Calu3 (cell line): ENCODE measurements around the gene LRRFIP1. TPM values are rescaled to one million over a fixed set of nuclear protein-coding genes. Genes with fewer than 3 reads are reported as not detected.
"Not testable (repeated sequence)": the region's sequence is repeated elsewhere in the genome, so short reads cannot be mapped to it uniquely, and the experiment has no call there.

Experiments
- BruUV-seq: library from RNA; stranded (reverse); fragments of 400-500 nt; replicated peaks from 2 replicates; lab custom pipeline; 2021; lab: Mats Ljungman, UMichigan
- CTCF ChIA-PET: fragments of 300-600 bp; sonication (Branson Sonifier 250); formaldehyde crosslinking; loops from one replicate; lab custom pipeline; 2022; ENCODE audit warnings: antibody characterized with exemption; lab: Charles Lee
- DNase-seq: peaks from one replicate; pipeline ENCODE4 v3.0.0; 2022
- H3K27ac Mint-ChIP-seq: one replicate; pipeline ENCODE4 v1.8.0; 2022; ENCODE audit warnings: mixed read lengths; ENCODE audit not compliant: unreplicated experiment
- H3K27me3 Mint-ChIP-seq: one replicate; pipeline ENCODE4 v1.8.0; 2022; ENCODE audit warnings: mixed read lengths; ENCODE audit not compliant: unreplicated experiment
- H3K36me3 Mint-ChIP-seq: one replicate; pipeline ENCODE4 v1.8.0; 2022; ENCODE audit warnings: mild to moderate bottlenecking, moderate library complexity, mixed read lengths; ENCODE audit not compliant: insufficient read depth, unreplicated experiment
- H3K4me1 Mint-ChIP-seq: one replicate; pipeline ENCODE4 v1.8.0; 2022; ENCODE audit warnings: mild to moderate bottlenecking, low read depth, mixed read lengths; ENCODE audit not compliant: unreplicated experiment
- H3K4me3 Mint-ChIP-seq: one replicate; pipeline ENCODE4 v1.8.0; 2022; ENCODE audit warnings: mild to moderate bottlenecking, low read depth, moderate library complexity, mixed read lengths; ENCODE audit not compliant: unreplicated experiment
- H3K9me3 Mint-ChIP-seq: one replicate; pipeline ENCODE4 v1.8.0; 2022; ENCODE audit warnings: low read depth, mixed read lengths; ENCODE audit not compliant: unreplicated experiment
- CTCF ChIP-seq: fragments of 200-600 bp; IDR thresholded peaks from one replicate; pipeline ENCODE4 v1.8.0; 2022; ENCODE audit warnings: antibody characterized with exemption; ENCODE audit not compliant: unreplicated experiment
- intact Hi-C: fragments of 100-400 bp; cut with micrococcal nuclease; formaldehyde crosslinking; loops from one replicate; pipeline ENCODE4 v1.10.0; 2022; ENCODE audit not compliant: unreplicated experiment
- total RNA-seq: library from RNA; stranded (reverse); gene quantifications from 2 replicates; pipeline ENCODE4 v1.2.3, GENCODE V29; 2022

The LRRFIP1 gene
- total RNA-seq, 1 experiment from 2014 or later, result 161 TPM

- Mint-ChIP-seq H3K4me1 (no peaks in the 10 kb centered on the region), H3K27ac (no peak overlapping the region), H3K36me3 (peaks cover 56% of the 10 kb centered on the region), H3K9me3 (no peaks in the 10 kb centered on the region), H3K27me3 (no peaks in the 10 kb centered on the region), H3K4me3 (no peak overlapping the region)
- intact Hi-C loops, result no loop called here
- CTCF ChIA-PET, result interaction anchor here (0.6 kb wide), 1 partner anchor 881 kb away, joined by 15 read pairs; no protein-coding TSS in a partner anchor
- no peak for TF ChIP-seq CTCF
- no TSS peak for BruUV-seq
- DNase-seq, result no peak
Observed at GRCh38 chr2:237763812-237764211, 136.4 kb downstream of the LRRFIP1 start.

GRCh38 chr2:237765122-237765521 lies 137.7 kb downstream of the LRRFIP1 start:
- peaks cover 60% of the 10 kb centered on the region for H3K36me3 Mint-ChIP-seq
- H3K27me3 Mint-ChIP-seq, H3K4me1 Mint-ChIP-seq, intact Hi-C loops, H3K27ac Mint-ChIP-seq, DNase-seq, H3K4me3 Mint-ChIP-seq, H3K9me3 Mint-ChIP-seq, BruUV-seq: not testable (repeated sequence)
- CTCF ChIA-PET, result interaction anchor here (0.7 kb wide), 1 partner anchor 25 kb away, joined by 3 read pairs; no protein-coding TSS in a partner anchor

- Mint-ChIP-seq H3K27ac (no peak overlapping the region), H3K36me3 (peaks cover 60% of the 10 kb centered on the region), H3K27me3 (no peaks in the 10 kb centered on the region), H3K4me3 (no peak overlapping the region), H3K4me1 (peaks cover 9% of the 10 kb centered on the region), H3K9me3 (no peaks in the 10 kb centered on the region)
- no peak for DNase-seq
- BruUV-seq, result no TSS peak
- CTCF ChIA-PET, result no interaction called here
- intact Hi-C loops, result no loop called here
- no peak for TF ChIP-seq CTCF
Observed at GRCh38 chr2:237765875-237766274, 138.5 kb downstream of the LRRFIP1 start.

GRCh38 chr2:237766340-237766739 lies 139.0 kb downstream of the LRRFIP1 start:
- no peak for TF ChIP-seq CTCF
- Mint-ChIP-seq H3K4me1 (peaks cover 9% of the 10 kb centered on the region), H3K27me3 (no peaks in the 10 kb centered on the region), H3K36me3 (peaks cover 62% of the 10 kb centered on the region), H3K4me3 (no peak overlapping the region), H3K27ac (no peak overlapping the region), H3K9me3 (no peaks in the 10 kb centered on the region)
- no TSS peak for BruUV-seq
- intact Hi-C loops, result no loop called here
- CTCF ChIA-PET, result no interaction called here
- no peak for DNase-seq

- H3K36me3 Mint-ChIP-seq, result peaks cover 73% of the 10 kb centered on the region
- DNase-seq, result no peak
- intact Hi-C loops, result no loop called here
- no peak for TF ChIP-seq CTCF
- H3K4me1 Mint-ChIP-seq, result peaks cover 9% of the 10 kb centered on the region
- H3K27ac Mint-ChIP-seq, result no peak overlapping the region
- no TSS peak for BruUV-seq
- CTCF ChIA-PET, result no interaction called here
- H3K9me3 Mint-ChIP-seq, result no peaks in the 10 kb centered on the region
- no peak overlapping the region for H3K4me3 Mint-ChIP-seq
- H3K27me3 Mint-ChIP-seq, result no peaks in the 10 kb centered on the region
Observed at GRCh38 chr2:237772513-237772912, 145.1 kb downstream of the LRRFIP1 start.
